ENCODE measurements around the gene PRR7.

The PRR7 gene

DNA sequence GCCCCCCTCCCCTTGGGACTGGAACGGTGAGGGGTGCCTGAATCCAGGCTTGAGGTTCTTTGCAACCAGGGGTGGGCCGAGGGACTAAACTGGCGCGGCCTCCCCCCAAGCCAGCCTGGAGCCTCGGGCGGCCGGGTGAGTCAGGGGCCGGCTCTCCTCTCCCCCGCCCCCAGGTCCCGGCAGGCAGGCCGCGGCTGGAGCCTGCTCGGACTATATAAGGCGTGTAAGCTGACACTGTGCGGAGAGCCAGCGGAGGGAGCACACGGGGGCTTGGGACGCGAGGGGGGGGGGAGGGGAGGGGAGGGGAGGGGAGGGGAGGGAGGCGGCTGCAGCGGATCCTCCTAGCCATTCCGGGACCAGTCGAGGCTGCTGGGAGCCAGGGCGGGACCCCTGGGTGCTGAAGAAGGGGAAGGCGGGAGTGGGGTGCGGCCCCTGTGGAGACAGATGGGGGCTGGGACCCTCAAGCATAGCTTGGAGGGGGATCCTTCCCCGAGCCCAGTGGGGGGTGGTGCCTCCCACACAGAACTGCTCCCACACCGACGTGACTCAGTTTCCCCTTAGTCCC, 50.2 kb downstream of the PRR7 start:
- peak overlapping the region; percentile 91 for H3K4me3 ChIP-seq (ENCODE audit: low read length)
- peak; percentile 89 for DNase-seq (ENCODE audit: low read depth)
- TF ChIP-seq, protein P1, sequence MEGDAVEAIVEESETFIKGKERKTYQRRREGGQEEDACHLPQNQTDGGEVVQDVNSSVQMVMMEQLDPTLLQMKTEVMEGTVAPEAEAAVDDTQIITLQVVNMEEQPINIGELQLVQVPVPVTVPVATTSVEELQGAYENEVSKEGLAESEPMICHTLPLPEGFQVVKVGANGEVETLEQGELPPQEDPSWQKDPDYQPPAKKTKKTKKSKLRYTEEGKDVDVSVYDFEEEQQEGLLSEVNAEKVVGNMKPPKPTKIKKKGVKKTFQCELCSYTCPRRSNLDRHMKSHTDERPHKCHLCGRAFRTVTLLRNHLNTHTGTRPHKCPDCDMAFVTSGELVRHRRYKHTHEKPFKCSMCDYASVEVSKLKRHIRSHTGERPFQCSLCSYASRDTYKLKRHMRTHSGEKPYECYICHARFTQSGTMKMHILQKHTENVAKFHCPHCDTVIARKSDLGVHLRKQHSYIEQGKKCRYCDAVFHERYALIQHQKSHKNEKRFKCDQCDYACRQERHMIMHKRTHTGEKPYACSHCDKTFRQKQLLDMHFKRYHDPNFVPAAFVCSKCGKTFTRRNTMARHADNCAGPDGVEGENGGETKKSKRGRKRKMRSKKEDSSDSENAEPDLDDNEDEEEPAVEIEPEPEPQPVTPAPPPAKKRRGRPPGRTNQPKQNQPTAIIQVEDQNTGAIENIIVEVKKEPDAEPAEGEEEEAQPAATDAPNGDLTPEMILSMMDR (conservative IDR thresholded peaks at IDR 0.05; ENCODE audit: low read length) = no peak

DNA sequence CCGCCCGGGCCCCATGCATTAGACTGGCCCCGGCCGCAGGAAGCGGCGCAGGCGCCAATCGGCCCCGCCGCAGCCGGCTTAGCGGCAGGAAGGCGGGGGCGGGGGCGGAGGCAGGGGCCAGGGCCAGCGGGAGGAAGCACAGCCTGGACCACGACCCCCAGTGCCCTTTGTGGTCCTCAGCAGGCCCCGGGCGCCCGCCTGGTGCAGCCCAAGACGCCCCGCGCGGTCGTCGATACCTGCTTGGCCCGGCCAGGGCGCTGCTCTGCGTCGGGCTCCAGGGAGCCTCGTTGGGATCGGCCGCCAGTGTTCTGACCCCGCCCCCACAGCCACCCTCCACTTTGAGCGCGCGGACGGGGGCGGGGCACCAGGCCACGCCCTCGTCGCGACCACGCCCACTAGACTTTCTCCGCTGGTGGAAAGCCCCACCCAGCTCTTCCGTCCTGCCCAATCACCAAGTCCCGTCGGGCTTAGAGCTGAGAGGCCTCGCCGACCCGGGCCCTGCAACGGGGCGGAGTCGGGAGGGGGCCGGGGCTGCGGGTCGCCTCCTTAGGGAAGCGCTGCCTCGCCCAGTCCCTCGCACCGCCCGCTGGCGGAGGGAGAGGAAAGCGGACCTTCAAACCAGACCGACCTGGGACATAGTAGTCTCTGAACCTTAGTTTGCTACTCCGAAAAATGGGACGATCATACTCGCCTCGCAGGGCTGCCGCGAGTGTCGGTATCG, 50.8 kb downstream of the PRR7 start, which contains the start of gene PDLIM7:
PDLIM7 (minus strand) TSS at position 313 of the 721 bp plus-strand sequence. CDS start 1,092 bp downstream, outside the sequence.
- TF ChIP-seq, protein P1 (conservative IDR thresholded peaks at IDR 0.05; ENCODE audit: low read length) = peak; percentile 11; the same call in 1 of the 2 replicates
- peak; percentile 97 for DNase-seq (ENCODE audit: low read depth)
- peak within 1 kb of the TSS; percentile 91 for H3K4me3 ChIP-seq (ENCODE audit: low read length)

- DNase-seq (ENCODE audit: low read depth) = no peak
- peak overlapping the region; percentile 69 for H3K4me3 ChIP-seq (ENCODE audit: low read length)
- TF ChIP-seq, protein P1 (conservative IDR thresholded peaks at IDR 0.05; ENCODE audit: low read length) = no peak
Measured at GRCh38 chr5:177498013-177498787, 51.6 kb downstream of the PRR7 start.

GRCh38 chr5:177499842-177500241, 53.2 kb downstream of the PRR7 start:
- no peak overlapping the region for H3K4me3 ChIP-seq (ENCODE audit: low read length)
- DNase-seq (ENCODE audit: low read depth) = no peak
- TF ChIP-seq, protein P1 (conservative IDR thresholded peaks at IDR 0.05; ENCODE audit: low read length) = no peak

- TF ChIP-seq, protein P1 (conservative IDR thresholded peaks at IDR 0.05; ENCODE audit: low read length) = peak; percentile 94
- peak; percentile 80 for DNase-seq (ENCODE audit: low read depth)
- H3K4me3 ChIP-seq (ENCODE audit: low read length) = no peak overlapping the region
Measured at GRCh38 chr5:177500685-177501522, 54.3 kb downstream of the PRR7 start.

GRCh38 chr5:177501874-177502678, 55.5 kb downstream of the PRR7 start:
- DNase-seq (ENCODE audit: low read depth) = no peak
- TF ChIP-seq, protein P1 (conservative IDR thresholded peaks at IDR 0.05; ENCODE audit: low read length) = no peak
- no peak overlapping the region for H3K4me3 ChIP-seq (ENCODE audit: low read length)

Measured in AG10803 (cell line).